Stimulated activated CD8-positive, alpha-beta memory T cell treated with anti-CD3 and anti-CD28 coated beads, Interleukin-2, amount 100 ng/mL, for 48 hours (primary cell): ENCODE results near the gene PLPPR5.
"Not testable (repeated sequence)": the region's sequence is repeated elsewhere in the genome, so short reads cannot be mapped to it uniquely, and the experiment has no call there.

Source experiments
- DNase-seq, 2 donors: peaks; one replicate each; pipeline ENCODE4 v3.0.0-alpha.2; 2020; ENCODE audit warnings: low read depth in 2 of 2

The PLPPR5 gene, protein sequence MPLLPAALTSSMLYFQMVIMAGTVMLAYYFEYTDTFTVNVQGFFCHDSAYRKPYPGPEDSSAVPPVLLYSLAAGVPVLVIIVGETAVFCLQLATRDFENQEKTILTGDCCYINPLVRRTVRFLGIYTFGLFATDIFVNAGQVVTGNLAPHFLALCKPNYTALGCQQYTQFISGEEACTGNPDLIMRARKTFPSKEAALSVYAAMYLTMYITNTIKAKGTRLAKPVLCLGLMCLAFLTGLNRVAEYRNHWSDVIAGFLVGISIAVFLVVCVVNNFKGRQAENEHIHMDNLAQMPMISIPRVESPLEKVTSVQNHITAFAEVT

GRCh38 chr1:99004861-99005442, at the start of gene PLPPR5:
Gene PLPPR5 (minus strand): TSS chr1:99004861. CDS start chr1:99004671, 190 bp downstream.
- no peak for DNase-seq

- no peak for DNase-seq
Observed at GRCh38 chr1:99051611-99052283, 47.1 kb upstream of the PLPPR5 start.

- no peak for DNase-seq
Observed at GRCh38 chr1:99049745-99050144, 45.1 kb upstream of the PLPPR5 start.

GRCh38 chr1:99036746-99037145, 32.1 kb upstream of the PLPPR5 start:
- not testable (repeated sequence) for DNase-seq

GRCh38 chr1:99018313-99018712, 13.7 kb upstream of the PLPPR5 start:
- DNase-seq: no peak

DNA sequence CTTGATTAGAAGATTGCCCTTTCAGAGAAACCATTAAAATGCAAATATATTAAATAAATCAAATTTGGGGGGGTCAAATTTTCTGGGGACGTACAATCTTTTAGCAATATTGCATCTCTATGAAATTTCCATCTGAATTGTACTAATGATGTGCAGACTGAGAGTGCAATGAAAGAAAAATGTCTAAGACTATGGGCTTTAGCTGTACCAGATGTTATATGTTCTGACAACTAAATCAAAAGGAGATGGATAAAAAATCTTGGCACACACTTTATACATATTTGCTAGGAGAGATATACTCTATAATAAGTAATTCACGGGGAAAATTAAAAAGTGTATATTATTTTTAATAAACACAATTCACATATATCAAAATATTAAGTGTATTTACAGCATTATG, 13.0 kb upstream of the PLPPR5 start:
- no peak for DNase-seq

DNA sequence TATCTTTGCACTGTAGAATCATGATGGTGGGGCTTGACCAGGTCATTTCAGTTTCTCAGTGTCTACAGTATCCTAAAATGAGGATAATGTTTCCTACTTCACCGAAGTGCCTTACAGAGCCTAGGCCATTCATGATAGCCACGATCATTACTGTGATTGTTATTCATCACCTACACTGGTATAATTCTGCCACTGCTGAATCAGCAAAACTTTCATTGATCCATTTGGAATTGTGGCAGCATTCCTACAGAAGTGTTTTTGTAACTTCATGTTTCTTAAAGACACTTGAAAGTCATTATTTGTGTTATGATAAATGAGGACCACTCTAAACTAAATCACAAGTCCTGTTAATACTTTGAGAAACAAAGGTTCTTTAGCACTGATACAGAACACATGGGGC, 6.0 kb upstream of the PLPPR5 start:
- no peak for DNase-seq

DNA sequence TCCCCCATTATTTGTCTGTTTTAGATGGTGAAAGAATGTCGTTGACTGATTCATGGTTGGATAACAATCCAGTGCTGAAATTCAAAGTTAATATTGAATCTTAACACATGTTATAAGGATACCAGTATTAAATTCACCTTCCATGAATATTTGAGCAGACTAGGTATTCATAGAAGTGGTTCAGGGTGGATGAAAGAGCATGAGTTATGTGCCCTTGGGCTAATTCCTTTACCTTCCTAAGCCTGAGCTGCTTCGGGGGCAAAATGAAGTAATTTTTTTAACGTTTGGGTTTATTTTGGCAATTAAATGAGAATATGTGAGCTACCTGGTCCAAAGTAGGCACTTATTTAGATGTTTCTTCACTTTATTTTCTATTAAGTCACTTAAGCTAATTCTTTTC, 2.7 kb upstream of the PLPPR5 start:
- DNase-seq: no peak

DNA sequence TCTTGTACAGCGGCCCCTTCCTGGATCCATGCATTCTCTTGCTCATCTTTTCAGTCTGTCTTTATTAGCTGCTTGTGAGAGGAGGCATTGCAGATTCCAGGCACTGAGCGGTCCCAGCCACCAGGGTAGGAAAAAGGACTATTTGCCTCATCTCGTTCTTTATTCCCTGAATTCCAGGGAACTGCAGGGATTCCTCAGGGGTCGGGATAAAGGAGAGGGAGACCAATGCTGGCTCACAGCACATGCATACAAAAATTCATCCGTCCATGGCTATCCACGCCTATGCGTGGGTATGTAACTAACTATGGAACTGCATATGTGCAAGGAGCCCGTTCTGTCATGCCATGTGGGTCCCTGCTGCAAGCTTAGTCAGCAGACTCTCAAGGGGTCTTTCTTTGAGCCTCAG, 879 bp upstream of the PLPPR5 start:
- no peak for DNase-seq

GRCh38 chr1:99004254-99004860, 304 bp downstream of the PLPPR5 start:
- DNase-seq: no peak

DNA sequence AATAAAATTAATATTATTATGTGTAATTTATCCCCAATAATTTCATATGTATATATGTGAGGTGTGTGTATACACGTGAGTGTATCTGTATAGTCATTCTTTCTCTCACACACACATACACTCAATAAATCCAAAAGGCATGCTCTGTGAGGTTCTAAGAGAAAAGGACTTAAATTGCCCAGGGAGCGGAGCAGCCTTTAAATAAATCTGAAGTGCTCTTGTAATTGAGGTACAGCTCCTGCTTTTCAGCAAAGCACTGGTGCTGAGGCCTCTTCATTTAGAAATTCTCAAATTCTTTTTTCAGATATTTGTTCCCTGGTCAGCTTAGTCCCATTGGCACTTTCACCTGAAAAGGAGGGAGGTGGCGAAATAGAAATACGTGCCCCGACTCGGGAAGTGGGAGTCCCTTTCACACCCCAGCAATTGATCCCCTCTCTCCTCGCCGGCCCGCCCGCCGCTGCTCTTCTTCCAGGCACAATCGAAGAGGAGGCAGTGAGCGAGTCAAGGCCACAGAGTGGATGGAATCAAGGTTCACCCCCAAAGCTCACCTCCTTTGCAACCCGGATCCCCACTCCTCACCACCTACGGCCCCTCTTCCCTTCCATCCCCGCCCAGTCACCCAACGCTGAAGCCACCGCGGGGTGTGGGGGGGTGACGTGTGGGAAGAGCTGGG, 944 bp downstream of the PLPPR5 start:
- DNase-seq: no peak

DNA sequence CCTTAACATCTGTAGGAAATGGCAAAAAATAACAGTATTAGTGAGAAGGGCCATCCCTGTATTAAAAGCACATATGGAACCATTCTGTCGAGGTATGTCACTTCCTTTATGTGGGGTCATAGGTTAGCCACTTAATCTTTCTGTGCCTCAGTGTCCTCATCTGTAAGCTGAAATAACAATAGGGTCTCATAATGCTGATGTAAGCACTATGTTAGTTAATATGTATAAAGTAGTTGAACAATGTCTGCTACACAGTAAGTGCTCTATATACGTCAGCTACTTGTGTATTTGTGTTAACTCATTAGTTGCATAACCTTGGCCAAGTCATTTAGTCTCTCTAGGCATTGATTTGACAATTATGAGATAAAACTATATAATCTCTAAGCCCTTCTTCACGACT, 11.8 kb downstream of the PLPPR5 start:
- no peak for DNase-seq

- no peak for DNase-seq
Observed at GRCh38 chr1:98991127-98992012, 13.3 kb downstream of the PLPPR5 start.

- DNase-seq: no peak
Observed at GRCh38 chr1:98989556-98989907, 15.1 kb downstream of the PLPPR5 start.

GRCh38 chr1:98988904-98989555, 15.6 kb downstream of the PLPPR5 start:
- DNase-seq: no peak

- DNase-seq: no peak
Observed at GRCh38 chr1:98985687-98986086, 19.0 kb downstream of the PLPPR5 start.

- DNase-seq: no peak
Observed at GRCh38 chr1:98981917-98982513, 22.6 kb downstream of the PLPPR5 start.

GRCh38 chr1:98979463-98979862, 25.2 kb downstream of the PLPPR5 start:
- DNase-seq: no peak

DNA sequence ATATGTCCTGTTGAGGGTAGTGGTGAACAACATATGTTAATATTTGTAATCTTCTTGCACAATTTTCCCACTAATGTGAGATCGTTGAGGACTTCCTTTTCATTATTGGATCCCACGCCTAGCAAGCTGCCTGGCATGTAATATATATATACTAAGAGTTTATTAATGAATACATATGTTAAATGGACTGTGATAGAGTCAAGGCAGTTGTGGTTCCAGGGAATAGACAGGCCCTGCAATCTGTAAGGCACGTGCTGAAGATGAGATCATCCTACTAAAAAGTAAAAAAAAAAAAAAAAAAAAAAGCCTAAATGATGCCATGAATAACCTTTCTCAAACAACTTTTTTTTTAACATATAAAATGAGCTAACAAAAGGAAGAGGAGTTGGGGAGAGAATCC, 28.9 kb downstream of the PLPPR5 start:
- no peak for DNase-seq

DNA sequence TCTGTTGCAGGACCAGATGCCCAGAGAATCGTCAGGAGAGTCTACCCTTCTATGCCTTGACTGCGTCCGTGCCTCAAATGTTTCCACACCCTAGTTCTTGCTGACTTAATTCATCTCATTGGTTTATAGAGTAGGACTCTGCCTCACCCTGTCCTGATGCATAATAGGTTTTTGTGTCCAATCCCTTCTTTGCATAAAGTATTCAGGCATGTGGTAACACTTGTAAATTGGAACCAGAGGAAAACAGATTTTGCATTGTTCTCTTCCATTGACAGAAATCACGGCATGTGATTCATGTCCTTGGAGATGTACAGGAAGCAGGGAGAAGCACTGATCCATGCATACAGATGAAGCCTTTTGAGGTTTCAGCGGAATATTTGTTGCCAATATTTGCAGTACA, 29.5 kb downstream of the PLPPR5 start:
- no peak for DNase-seq
